SU-DHL-6 (cell line): ENCODE results near the gene GIMAP1.

ENCODE experiments used
- EZH2phosphoT487 ChIP-seq: fragments of 200-600 bp; sonication (generic), shearing (Covaris generic); conservative IDR thresholded peaks from 2 replicates; pipeline ENCODE4 v1.6.1; 2018; ENCODE audit warnings: mild to moderate bottlenecking, antibody characterized with exemption, low read length, moderate library complexity, mixed read lengths
- TF ChIP-seq, protein P1 (sequence below): fragments of 200-600 bp; sonication (generic); IDR thresholded peaks from one replicate; pipeline ENCODE4 v1.5.1; 2017; ENCODE audit warnings: antibody characterized with exemption, mild to moderate bottlenecking, low read length, moderate library complexity; ENCODE audit not compliant: insufficient read depth, poor library complexity, severe bottlenecking

DNA sequence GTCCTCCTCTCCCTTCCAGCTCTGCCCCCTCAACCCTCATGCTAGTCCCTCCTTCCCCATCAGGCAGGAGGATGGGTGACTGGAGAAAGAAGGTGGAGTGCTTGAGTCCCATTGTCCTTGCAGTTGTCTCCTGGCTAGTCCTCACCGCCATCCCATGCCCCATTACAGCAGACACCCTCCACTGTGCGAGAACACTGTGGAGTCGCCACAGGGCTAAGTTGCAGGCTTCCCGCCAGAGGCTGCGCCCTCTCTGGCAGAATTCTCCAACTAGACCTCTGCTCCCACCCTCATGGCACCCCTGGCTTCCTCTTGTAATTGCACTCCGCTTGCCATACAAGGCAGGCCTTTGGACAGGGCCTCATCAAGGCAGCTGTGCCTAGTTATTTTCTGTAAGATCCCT is 27.8 kb upstream of the GIMAP1 start:
- TF ChIP-seq, protein P1, sequence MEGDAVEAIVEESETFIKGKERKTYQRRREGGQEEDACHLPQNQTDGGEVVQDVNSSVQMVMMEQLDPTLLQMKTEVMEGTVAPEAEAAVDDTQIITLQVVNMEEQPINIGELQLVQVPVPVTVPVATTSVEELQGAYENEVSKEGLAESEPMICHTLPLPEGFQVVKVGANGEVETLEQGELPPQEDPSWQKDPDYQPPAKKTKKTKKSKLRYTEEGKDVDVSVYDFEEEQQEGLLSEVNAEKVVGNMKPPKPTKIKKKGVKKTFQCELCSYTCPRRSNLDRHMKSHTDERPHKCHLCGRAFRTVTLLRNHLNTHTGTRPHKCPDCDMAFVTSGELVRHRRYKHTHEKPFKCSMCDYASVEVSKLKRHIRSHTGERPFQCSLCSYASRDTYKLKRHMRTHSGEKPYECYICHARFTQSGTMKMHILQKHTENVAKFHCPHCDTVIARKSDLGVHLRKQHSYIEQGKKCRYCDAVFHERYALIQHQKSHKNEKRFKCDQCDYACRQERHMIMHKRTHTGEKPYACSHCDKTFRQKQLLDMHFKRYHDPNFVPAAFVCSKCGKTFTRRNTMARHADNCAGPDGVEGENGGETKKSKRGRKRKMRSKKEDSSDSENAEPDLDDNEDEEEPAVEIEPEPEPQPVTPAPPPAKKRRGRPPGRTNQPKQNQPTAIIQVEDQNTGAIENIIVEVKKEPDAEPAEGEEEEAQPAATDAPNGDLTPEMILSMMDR, result no peak
- TF ChIP-seq EZH2phosphoT487, result no peak
